Panc1 (cell line): Measurements from ENCODE around the gene EDEM3.

ENCODE experiments used
- TF ChIP-seq, protein P1 (sequence below), 2 experiments: IDR thresholded peaks; 2 replicates each; pipeline ENCODE4 v1.6.1; 2011 to 2012; ENCODE audit warnings: low read depth in 2 of 2, control low read depth in 1 of 2, low read length in 1 of 2, mild to moderate bottlenecking in 1 of 2, moderate library complexity in 1 of 2; ENCODE audit not compliant: insufficient read depth in 1 of 2
- TF ChIP-seq, protein P2 (sequence below): fragments of 450-650 bp; IDR thresholded peaks from 2 replicates; pipeline ENCODE4 v1.5.1; 2017; ENCODE audit warnings: mild to moderate bottlenecking

DNA sequence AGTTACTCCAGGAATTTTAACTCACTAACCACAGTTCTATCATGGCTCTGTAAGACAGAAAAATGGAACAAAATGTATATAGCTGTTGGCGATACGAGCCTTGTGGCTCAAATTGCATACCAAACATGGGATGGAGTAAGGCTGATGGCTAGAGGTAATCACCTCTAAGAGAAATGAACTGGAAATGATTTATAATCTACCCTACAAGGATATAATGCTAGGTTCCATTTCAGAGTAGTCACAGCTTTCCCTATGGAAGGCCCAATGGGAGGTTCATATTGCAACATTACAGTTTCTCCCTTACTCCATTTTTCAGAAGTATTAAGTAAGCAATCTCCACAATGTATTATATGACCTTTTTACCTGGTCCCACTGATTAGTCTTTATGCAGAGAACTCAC is 61.6 kb downstream of the EDEM3 start:
- TF ChIP-seq, protein P1, sequence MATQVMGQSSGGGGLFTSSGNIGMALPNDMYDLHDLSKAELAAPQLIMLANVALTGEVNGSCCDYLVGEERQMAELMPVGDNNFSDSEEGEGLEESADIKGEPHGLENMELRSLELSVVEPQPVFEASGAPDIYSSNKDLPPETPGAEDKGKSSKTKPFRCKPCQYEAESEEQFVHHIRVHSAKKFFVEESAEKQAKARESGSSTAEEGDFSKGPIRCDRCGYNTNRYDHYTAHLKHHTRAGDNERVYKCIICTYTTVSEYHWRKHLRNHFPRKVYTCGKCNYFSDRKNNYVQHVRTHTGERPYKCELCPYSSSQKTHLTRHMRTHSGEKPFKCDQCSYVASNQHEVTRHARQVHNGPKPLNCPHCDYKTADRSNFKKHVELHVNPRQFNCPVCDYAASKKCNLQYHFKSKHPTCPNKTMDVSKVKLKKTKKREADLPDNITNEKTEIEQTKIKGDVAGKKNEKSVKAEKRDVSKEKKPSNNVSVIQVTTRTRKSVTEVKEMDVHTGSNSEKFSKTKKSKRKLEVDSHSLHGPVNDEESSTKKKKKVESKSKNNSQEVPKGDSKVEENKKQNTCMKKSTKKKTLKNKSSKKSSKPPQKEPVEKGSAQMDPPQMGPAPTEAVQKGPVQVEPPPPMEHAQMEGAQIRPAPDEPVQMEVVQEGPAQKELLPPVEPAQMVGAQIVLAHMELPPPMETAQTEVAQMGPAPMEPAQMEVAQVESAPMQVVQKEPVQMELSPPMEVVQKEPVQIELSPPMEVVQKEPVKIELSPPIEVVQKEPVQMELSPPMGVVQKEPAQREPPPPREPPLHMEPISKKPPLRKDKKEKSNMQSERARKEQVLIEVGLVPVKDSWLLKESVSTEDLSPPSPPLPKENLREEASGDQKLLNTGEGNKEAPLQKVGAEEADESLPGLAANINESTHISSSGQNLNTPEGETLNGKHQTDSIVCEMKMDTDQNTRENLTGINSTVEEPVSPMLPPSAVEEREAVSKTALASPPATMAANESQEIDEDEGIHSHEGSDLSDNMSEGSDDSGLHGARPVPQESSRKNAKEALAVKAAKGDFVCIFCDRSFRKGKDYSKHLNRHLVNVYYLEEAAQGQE (IDR thresholded peaks at IDR 0.05; ENCODE audit: insufficient read depth in 1 of 2, low read depth in 2 of 2, low read length in 1 of 2): no peak
- TF ChIP-seq, protein P2, sequence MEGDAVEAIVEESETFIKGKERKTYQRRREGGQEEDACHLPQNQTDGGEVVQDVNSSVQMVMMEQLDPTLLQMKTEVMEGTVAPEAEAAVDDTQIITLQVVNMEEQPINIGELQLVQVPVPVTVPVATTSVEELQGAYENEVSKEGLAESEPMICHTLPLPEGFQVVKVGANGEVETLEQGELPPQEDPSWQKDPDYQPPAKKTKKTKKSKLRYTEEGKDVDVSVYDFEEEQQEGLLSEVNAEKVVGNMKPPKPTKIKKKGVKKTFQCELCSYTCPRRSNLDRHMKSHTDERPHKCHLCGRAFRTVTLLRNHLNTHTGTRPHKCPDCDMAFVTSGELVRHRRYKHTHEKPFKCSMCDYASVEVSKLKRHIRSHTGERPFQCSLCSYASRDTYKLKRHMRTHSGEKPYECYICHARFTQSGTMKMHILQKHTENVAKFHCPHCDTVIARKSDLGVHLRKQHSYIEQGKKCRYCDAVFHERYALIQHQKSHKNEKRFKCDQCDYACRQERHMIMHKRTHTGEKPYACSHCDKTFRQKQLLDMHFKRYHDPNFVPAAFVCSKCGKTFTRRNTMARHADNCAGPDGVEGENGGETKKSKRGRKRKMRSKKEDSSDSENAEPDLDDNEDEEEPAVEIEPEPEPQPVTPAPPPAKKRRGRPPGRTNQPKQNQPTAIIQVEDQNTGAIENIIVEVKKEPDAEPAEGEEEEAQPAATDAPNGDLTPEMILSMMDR: no peak
